ENCODE results near the gene MICB.

The MICB gene

DNA sequence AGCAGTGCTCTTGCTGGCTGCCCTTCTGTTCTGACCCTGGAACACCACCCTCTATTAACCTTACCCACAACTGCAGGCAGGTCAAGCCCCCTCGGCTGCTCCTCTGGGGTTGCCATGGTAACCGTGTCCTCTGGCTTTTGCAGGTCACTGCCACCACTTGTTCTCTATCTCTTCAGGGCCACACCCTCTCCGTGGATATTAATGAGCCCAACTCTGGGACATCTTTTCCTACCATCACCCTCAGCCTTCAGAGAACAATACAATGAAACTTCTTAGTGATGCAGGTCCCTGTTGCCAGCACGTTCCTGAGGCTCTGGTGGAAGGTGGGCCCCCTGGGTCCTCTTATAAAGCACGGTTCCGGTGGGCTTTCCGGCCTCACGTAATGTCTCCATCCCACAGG, 30.8 kb upstream of the MICB start:
- no peak for DNase-seq (ENCODE audit: low read depth)
- TF ChIP-seq, protein P1, sequence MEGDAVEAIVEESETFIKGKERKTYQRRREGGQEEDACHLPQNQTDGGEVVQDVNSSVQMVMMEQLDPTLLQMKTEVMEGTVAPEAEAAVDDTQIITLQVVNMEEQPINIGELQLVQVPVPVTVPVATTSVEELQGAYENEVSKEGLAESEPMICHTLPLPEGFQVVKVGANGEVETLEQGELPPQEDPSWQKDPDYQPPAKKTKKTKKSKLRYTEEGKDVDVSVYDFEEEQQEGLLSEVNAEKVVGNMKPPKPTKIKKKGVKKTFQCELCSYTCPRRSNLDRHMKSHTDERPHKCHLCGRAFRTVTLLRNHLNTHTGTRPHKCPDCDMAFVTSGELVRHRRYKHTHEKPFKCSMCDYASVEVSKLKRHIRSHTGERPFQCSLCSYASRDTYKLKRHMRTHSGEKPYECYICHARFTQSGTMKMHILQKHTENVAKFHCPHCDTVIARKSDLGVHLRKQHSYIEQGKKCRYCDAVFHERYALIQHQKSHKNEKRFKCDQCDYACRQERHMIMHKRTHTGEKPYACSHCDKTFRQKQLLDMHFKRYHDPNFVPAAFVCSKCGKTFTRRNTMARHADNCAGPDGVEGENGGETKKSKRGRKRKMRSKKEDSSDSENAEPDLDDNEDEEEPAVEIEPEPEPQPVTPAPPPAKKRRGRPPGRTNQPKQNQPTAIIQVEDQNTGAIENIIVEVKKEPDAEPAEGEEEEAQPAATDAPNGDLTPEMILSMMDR (IDR thresholded peaks at IDR 0.05; ENCODE audit: control insufficient read depth, insufficient read depth, low read depth, low read length, missing control alignments), result no peak
- no peak overlapping the region for H3K4me3 ChIP-seq (ENCODE audit: control insufficient read depth, low read depth, low read length)

DNA sequence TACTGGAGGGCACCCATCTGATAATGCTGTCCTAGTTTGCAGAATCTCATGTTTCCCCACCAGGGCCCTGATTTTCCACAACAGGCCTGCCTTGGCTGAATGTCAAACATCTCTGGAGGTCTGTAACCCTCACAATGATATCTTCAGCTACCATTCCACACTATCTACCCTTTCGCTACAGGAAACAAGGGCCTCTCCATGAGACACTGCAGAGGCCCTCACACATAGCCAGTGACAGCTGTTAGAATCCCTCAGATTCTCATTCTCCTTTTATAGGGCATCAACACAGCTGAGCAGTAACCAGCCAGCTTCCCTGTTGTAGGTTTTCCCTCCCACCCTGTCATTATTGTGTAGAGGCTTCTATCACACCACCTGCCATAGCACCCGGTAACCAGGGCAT, 29.6 kb upstream of the MICB start:
- no peak overlapping the region for H3K4me3 ChIP-seq (ENCODE audit: control insufficient read depth, low read depth, low read length)
- TF ChIP-seq, protein P1 (IDR thresholded peaks at IDR 0.05; ENCODE audit: control insufficient read depth, insufficient read depth, low read depth, low read length, missing control alignments), result no peak
- no peak for DNase-seq (ENCODE audit: low read depth)

DNA sequence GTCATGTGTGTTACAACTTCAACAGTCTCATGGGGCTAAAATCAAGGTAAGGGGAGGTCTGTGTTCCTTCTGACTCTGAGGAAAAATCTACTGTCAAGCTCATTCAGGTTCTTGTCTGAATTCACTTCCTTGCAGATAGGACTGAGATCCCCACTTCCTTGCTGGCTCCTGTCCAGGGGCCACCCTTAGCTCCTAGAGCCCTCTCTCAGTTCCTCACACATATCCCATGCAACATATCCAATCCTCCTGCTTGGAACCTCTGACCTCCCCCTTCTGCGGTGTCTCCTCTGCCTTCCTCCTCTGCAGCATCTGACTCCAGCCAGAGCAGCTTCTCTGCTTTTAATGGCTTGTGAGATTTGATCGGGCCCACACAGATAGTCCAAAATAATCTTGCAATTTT, 27.1 kb upstream of the MICB start:
- TF ChIP-seq, protein P1 (IDR thresholded peaks at IDR 0.05; ENCODE audit: control insufficient read depth, insufficient read depth, low read depth, low read length, missing control alignments), result no peak
- no peak overlapping the region for H3K4me3 ChIP-seq (ENCODE audit: control insufficient read depth, low read depth, low read length)
- no peak for DNase-seq (ENCODE audit: low read depth)

DNA sequence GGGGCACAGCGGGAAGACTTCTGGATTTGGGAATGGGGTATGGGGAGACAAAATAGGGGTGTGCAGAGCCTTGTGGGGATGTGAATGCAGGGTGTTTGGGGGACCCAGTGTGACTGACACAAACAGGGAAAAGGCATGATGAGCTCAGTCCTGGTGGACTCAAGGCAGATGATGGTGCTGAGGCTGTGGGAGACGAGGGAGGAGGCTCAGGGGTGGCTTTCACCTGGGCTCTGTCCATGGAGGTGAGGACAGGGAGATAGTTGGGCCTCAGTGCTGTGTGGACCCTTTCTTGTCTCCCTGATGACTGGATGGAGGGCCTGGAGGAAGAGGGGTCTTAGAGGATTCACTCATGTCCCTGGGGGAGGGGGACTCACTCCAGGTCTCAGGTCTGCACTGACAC, 26.2 kb upstream of the MICB start:
- no peak overlapping the region for H3K4me3 ChIP-seq (ENCODE audit: control insufficient read depth, low read depth, low read length)
- TF ChIP-seq, protein P1 (IDR thresholded peaks at IDR 0.05; ENCODE audit: control insufficient read depth, insufficient read depth, low read depth, low read length, missing control alignments), result no peak
- DNase-seq (ENCODE audit: low read depth), result no peak

DNA sequence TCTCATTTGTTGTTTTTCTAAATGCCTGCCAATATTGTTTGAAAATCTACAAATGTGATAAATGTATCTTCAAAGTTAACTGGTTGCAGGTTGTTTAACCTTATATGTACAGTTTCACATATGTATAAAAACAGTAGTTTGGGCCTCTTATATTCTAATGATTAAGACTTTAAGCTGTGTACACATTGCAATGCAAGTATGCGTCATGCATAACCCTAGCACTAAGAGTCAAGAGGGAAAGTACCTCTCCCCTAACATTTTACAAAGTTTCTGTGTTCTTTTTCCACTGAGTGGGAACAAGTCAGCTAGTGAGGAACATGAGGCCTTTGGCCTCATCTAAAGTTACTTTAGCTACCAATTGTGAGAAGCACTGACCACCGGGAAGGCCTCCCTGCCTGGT, 25.7 kb upstream of the MICB start:
- DNase-seq (ENCODE audit: low read depth), result no peak
- TF ChIP-seq, protein P1 (IDR thresholded peaks at IDR 0.05; ENCODE audit: control insufficient read depth, insufficient read depth, low read depth, low read length, missing control alignments), result no peak
- H3K4me3 ChIP-seq (ENCODE audit: control insufficient read depth, low read depth, low read length), result no peak overlapping the region

DNA sequence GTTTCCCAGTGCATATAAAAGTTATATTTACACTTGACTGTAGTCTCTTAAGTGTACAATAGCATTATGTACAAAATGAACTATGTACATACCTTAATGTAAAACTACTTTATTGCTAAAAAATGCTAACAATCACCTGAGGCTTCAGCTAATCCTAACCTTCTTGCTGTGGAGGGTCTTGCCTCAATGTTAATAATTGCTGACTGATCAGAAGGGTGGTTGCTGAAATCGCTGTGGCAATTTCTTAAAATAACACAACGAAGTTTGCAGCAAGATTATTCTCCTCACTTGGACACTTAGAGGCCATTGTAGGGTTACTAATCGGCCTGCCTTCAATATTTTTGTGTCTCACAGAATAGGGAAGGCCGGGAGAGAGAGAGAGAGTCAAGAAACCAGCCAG, 24.7 kb upstream of the MICB start:
- H3K4me3 ChIP-seq (ENCODE audit: control insufficient read depth, low read depth, low read length), result no peak overlapping the region
- DNase-seq (ENCODE audit: low read depth), result no peak
- TF ChIP-seq, protein P1 (IDR thresholded peaks at IDR 0.05; ENCODE audit: control insufficient read depth, insufficient read depth, low read depth, low read length, missing control alignments), result no peak

All from AG09309 (cell line).